GM21529 (cell line): ENCODE data around the gene SLC6A6.

Experiments used
- ATAC-seq: cut with Tn5 transposase; IDR thresholded peaks from one replicate; pipeline ENCODE4 v1.9.1; 2021; ENCODE audit not compliant: unreplicated experiment

SLC6A6 gene

GRCh38 chr3:14464521-14464920 is 62.1 kb downstream of the SLC6A6 start:
- ATAC-seq: no peak

- no peak for ATAC-seq
These were observed 63.0 kb downstream of the SLC6A6 start for GRCh38 chr3:14465425-14465824.

- no peak for ATAC-seq
These were observed 63.9 kb downstream of the SLC6A6 start for GRCh38 chr3:14466179-14466903.

- ATAC-seq: no peak
These were observed 65.6 kb downstream of the SLC6A6 start for GRCh38 chr3:14467814-14468620.

GRCh38 chr3:14468621-14468981 is 66.2 kb downstream of the SLC6A6 start:
- ATAC-seq: no peak

GRCh38 chr3:14470461-14470860 is 68.1 kb downstream of the SLC6A6 start:
- no peak for ATAC-seq

- no peak for ATAC-seq
These were observed 68.6 kb downstream of the SLC6A6 start for GRCh38 chr3:14471016-14471415.

GRCh38 chr3:14471690-14472089 is 69.3 kb downstream of the SLC6A6 start:
- no peak for ATAC-seq

- ATAC-seq: no peak
These were observed 70.3 kb downstream of the SLC6A6 start for GRCh38 chr3:14472471-14473351.

GRCh38 chr3:14473411-14473891 is 71.0 kb downstream of the SLC6A6 start:
- no peak for ATAC-seq

GRCh38 chr3:14474363-14475081 is 72.1 kb downstream of the SLC6A6 start:
- no peak for ATAC-seq

- ATAC-seq: no peak
These were observed 73.2 kb downstream of the SLC6A6 start for GRCh38 chr3:14475621-14476020.

GRCh38 chr3:14476583-14477265 is 74.3 kb downstream of the SLC6A6 start:
- no peak for ATAC-seq

- no peak for ATAC-seq
These were observed 75.0 kb downstream of the SLC6A6 start for GRCh38 chr3:14477311-14477935.

- no peak for ATAC-seq
These were observed 76.6 kb downstream of the SLC6A6 start for GRCh38 chr3:14478956-14479550.

GRCh38 chr3:14479591-14479990 is 77.2 kb downstream of the SLC6A6 start:
- no peak for ATAC-seq

GRCh38 chr3:14480207-14481017 is 78.0 kb downstream of the SLC6A6 start:
- ATAC-seq: no peak

GRCh38 chr3:14481018-14481645 is 78.7 kb downstream of the SLC6A6 start:
- ATAC-seq: no peak
